ENCODE data around the gene UBAP1L.
"Not testable (repeated sequence)": the region's sequence is repeated elsewhere in the genome, so short reads cannot be mapped to it uniquely, and the experiment has no call there.

The UBAP1L gene

GRCh38 chr15:65099336-65099735 lies 15.7 kb downstream of the UBAP1L start:
- no peak for DNase-seq

- no peak for DNase-seq
Observed at GRCh38 chr15:65097651-65098263, 17.2 kb downstream of the UBAP1L start.

- DNase-seq: no peak
Observed at GRCh38 chr15:65096481-65097385, 18.3 kb downstream of the UBAP1L start.

- DNase-seq: no peak
Observed at GRCh38 chr15:65095747-65096104, 19.3 kb downstream of the UBAP1L start.

- no peak for DNase-seq
Observed at GRCh38 chr15:65095011-65095746, 19.8 kb downstream of the UBAP1L start.

- no peak for DNase-seq
Observed at GRCh38 chr15:65094294-65094995, 20.6 kb downstream of the UBAP1L start.

- DNase-seq: not testable (repeated sequence)
Observed at GRCh38 chr15:65093793-65094170, 21.2 kb downstream of the UBAP1L start.

- no peak for DNase-seq
Observed at GRCh38 chr15:65092911-65093792, 21.8 kb downstream of the UBAP1L start.

GRCh38 chr15:65091946-65092770 lies 22.8 kb downstream of the UBAP1L start:
- no peak for DNase-seq

GRCh38 chr15:65089206-65089824 lies 25.7 kb downstream of the UBAP1L start:
- DNase-seq: no peak

- no peak for DNase-seq
Observed at GRCh38 chr15:65088643-65089021, 26.4 kb downstream of the UBAP1L start.

GRCh38 chr15:65087873-65088642 lies 26.9 kb downstream of the UBAP1L start:
- DNase-seq: no peak

- no peak for DNase-seq
Observed at GRCh38 chr15:65087411-65087810, 27.6 kb downstream of the UBAP1L start.

GRCh38 chr15:65086680-65087111 lies 28.3 kb downstream of the UBAP1L start:
- DNase-seq: no peak

- DNase-seq: no peak
Observed at GRCh38 chr15:65085990-65086679, 28.9 kb downstream of the UBAP1L start.

- DNase-seq: no peak
Observed at GRCh38 chr15:65085207-65085753, 29.7 kb downstream of the UBAP1L start.

GRCh38 chr15:65084500-65085206 lies 30.3 kb downstream of the UBAP1L start:
- no peak for DNase-seq

GRCh38 chr15:65083262-65083701 lies 31.7 kb downstream of the UBAP1L start:
- no peak for DNase-seq
